HCT116 (cell line): ENCODE results near the gene UNK. TPM values are rescaled to one million over a fixed set of nuclear protein-coding genes. Genes with fewer than 3 reads are reported as not detected.

Experiments used
- ATAC-seq: fragments of 200-7000 bp; cut with Tn5 transposase; 2 replicates; pipeline ENCODE4 v1.9.1; 2020; ENCODE audit warnings: mild to moderate bottlenecking, moderate library complexity
- BruUV-seq: library from RNA; stranded (reverse); fragments of 400-500 nt; replicated peaks from 2 replicates; lab custom pipeline; 2021; lab: Mats Ljungman, UMichigan
- CTCF ChIA-PET: fragments of 300-600 bp; sonication (Branson Sonifier 250); formaldehyde crosslinking; loops from one replicate; lab custom pipeline; 2021; ENCODE audit warnings: antibody characterized with exemption; lab: Charles Lee
- POLR2A ChIA-PET: fragments of 300-600, 350-600 bp; sonication (Branson Sonifier 250); formaldehyde crosslinking; loops from one replicate; lab custom pipeline; 2021; ENCODE audit warnings: antibody characterized with exemption; lab: Charles Lee
- RAD21 ChIA-PET, 2 experiments: fragments of 300-600 bp; sonication (Branson Sonifier 250); formaldehyde crosslinking; loops; one replicate each; lab custom pipeline; 2023; ENCODE audit warnings: low total read pairs in 2 of 2; ENCODE audit not compliant: uncharacterized antibody in 2 of 2, unreplicated experiment in 2 of 2, low non-redundant PET in 1 of 2; lab: Charles Lee
- DNase-seq: peaks from one replicate; pipeline ENCODE4 v3.0.0-alpha.2; 2010; ENCODE audit warnings: low read depth, low spot score
- H2AFZ ChIP-seq: fragments of 200-600 bp; shearing (Covaris generic), sonication (generic); 2 replicates; pipeline ENCODE4 v1.6.1; 2017; ENCODE audit warnings: low read depth, mixed run types, mixed read lengths, antibody characterized with exemption, low read length; ENCODE audit not compliant: poor library complexity, severe bottlenecking
- H3K27ac ChIP-seq: 2 replicates; pipeline ENCODE4 v1.5.1; 2012; ENCODE audit warnings: low read depth, low read length
- H3K27me3 ChIP-seq: fragments of 200-600 bp; sonication (generic); 2 replicates; pipeline ENCODE4 v1.6.1; 2016; ENCODE audit warnings: mixed run types, low read length, mixed read lengths; ENCODE audit not compliant: insufficient read depth
- H3K36me3 ChIP-seq, 2 experiments: fragments of 200-500 bp in 1 of 2; fragments of 200-600 bp in 1 of 2; sonication (Bioruptor generic) in 1 of 2; sonication (generic) in 1 of 2; 2 replicates each; pipeline versions ENCODE4 v1.5.1 to v1.6.1; 2014 to 2016; ENCODE audit warnings: low read length in 2 of 2, inconsistent platforms in 1 of 2, mixed read lengths in 1 of 2, mixed run types in 1 of 2; ENCODE audit not compliant: insufficient read depth in 2 of 2, control insufficient read depth in 1 of 2
- H3K4me1 ChIP-seq, 2 experiments: fragments of 200-600 bp in 1 of 2; sonication (generic) in 1 of 2; 2 replicates each; pipeline versions ENCODE4 v1.5.1 to v1.6.1; 2012 to 2017; ENCODE audit warnings: low read length in 2 of 2, inconsistent platforms in 1 of 2, mild to moderate bottlenecking in 1 of 2, mixed read lengths in 1 of 2, mixed run types in 1 of 2, moderate library complexity in 1 of 2; ENCODE audit not compliant: insufficient read depth in 2 of 2, control insufficient read depth in 1 of 2
- H3K4me2 ChIP-seq: fragments of 200-600 bp; sonication (generic); 2 replicates; pipeline ENCODE4 v1.6.1; 2017; ENCODE audit warnings: mixed run types, low read length, mixed read lengths
- H3K4me3 ChIP-seq, 2 experiments: fragments of 200-600 bp in 1 of 2; sonication (generic) in 1 of 2; replicated peaks in 1 of 2; 2 replicates each; pipeline ENCODE4 v1.5.1; 2011 to 2016; ENCODE audit warnings: low read length in 2 of 2, control low read depth in 1 of 2, low read depth in 1 of 2, mild to moderate bottlenecking in 1 of 2, mixed read lengths in 1 of 2, mixed run types in 1 of 2
- H3K79me2 ChIP-seq: fragments of 200-600 bp; sonication (generic); 2 replicates; pipeline ENCODE4 v1.6.1; 2017; ENCODE audit warnings: mild to moderate bottlenecking, mixed run types, low read length, moderate library complexity, mixed read lengths; ENCODE audit not compliant: insufficient read depth
- H3K9ac ChIP-seq: fragments of 200-600 bp; sonication (generic); 2 replicates; pipeline ENCODE4 v1.6.1; 2016; ENCODE audit warnings: low read length, mixed read lengths
- H3K9me2 ChIP-seq: fragments of 200-600 bp; sonication (generic), shearing (Covaris generic); 2 replicates; pipeline ENCODE4 v1.6.1; 2017; ENCODE audit warnings: mixed run types, mild to moderate bottlenecking, moderate library complexity; ENCODE audit not compliant: insufficient read depth
- H3K9me3 ChIP-seq, 2 experiments: fragments of 200-500 bp in 1 of 2; fragments of 200-600 bp in 1 of 2; sonication (Bioruptor generic) in 1 of 2; sonication (generic) in 1 of 2; 2 replicates each; pipeline ENCODE4 v1.6.1; 2014 to 2017; ENCODE audit warnings: low read length in 2 of 2, mixed read lengths in 2 of 2, inconsistent platforms in 1 of 2, low read depth in 1 of 2, mild to moderate bottlenecking in 1 of 2, mixed run types in 1 of 2, moderate library complexity in 1 of 2; ENCODE audit not compliant: control insufficient read depth in 1 of 2, insufficient read depth in 1 of 2
- H4K20me1 ChIP-seq: fragments of 200-600 bp; sonication (generic), shearing (Covaris generic); 2 replicates; pipeline ENCODE4 v1.6.1; 2017; ENCODE audit warnings: mixed run types, mild to moderate bottlenecking, moderate library complexity; ENCODE audit not compliant: insufficient read depth
- FOSL1 ChIP-seq: IDR thresholded peaks from 2 replicates; pipeline ENCODE4 v1.6.1; 2012; ENCODE audit warnings: low read depth
- RAD21 ChIP-seq: IDR thresholded peaks from 2 replicates; pipeline ENCODE4 v1.6.1; 2012; ENCODE audit warnings: low read depth, mild to moderate bottlenecking
- SIN3A ChIP-seq: IDR thresholded peaks from 2 replicates; pipeline ENCODE4 v1.6.1; 2012; ENCODE audit warnings: low read depth
- SRF ChIP-seq: IDR thresholded peaks from 2 replicates; pipeline ENCODE4 v1.6.1; 2012; ENCODE audit warnings: low read depth
- ZFX ChIP-seq: fragments of 450-650 bp; IDR thresholded peaks from 2 replicates; pipeline ENCODE4 v1.6.1; 2017
- intact Hi-C: fragments of 100-400 bp; cut with micrococcal nuclease; formaldehyde crosslinking; loops from 2 replicates; pipeline ENCODE4 v1.10.0; 2022
- total RNA-seq: library from RNA; stranded (reverse); gene quantifications from one replicate; pipeline ENCODE4 v1.2.1, GENCODE V29; 2021; ENCODE audit not compliant: unreplicated experiment
- TF ChIP-seq, protein P1 (sequence below): IDR thresholded peaks from 2 replicates; pipeline ENCODE4 v1.6.1; 2012
- TF ChIP-seq, protein P2 (sequence below), 3 experiments: fragments of 200-600 bp in 1 of 3; sonication (generic) in 1 of 3; IDR thresholded peaks in 2 of 3; conservative IDR thresholded peaks in 1 of 3; 2 replicates each; pipeline ENCODE4 v1.5.1; 2012 to 2017; ENCODE audit warnings: low read depth in 2 of 3, low read length in 2 of 3, antibody characterized with exemption in 1 of 3, borderline replicate concordance in 1 of 3, control low read depth in 1 of 3, mild to moderate bottlenecking in 1 of 3, mixed read lengths in 1 of 3, mixed run types in 1 of 3, moderate library complexity in 1 of 3; ENCODE audit not compliant: insufficient read depth in 1 of 3

UNK gene
- total RNA-seq, 1 experiment from 2014 or later, result 40.6 TPM

DNA sequence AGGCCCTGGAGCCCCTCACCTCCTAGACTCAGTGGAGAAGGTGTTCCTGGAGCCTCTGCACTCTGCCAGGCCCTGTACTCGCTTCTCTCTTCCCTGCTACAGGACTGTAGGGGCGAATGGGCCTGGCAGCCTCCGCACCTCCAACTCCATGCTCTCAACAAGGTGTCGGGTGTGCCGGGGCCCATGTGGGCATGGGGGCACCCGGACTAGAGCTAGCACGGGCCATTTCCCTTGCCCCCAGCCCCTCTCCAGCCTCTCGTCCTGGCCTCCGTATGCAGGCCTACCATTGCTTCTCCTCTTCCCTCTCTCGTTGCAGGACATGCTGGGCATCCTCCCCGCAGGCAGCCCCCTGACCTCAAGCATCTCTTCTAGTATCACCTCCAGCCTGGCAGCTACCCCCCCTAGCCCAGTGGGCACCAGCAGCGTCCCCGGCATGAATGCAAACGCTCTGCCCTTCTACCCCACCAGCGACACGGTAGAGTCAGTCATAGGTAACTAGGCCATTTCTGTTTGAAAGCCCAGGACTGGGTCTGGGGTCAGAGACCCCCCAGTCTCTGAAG lies 33.8 kb downstream of the UNK start:
- Histone ChIP-seq H3K27ac (no peak overlapping the region), H4K20me1 (no peaks in the 10 kb centered on the region), H3K27me3 (no peaks in the 10 kb centered on the region), H3K4me2 (no peak overlapping the region), H3K9me3 (no peaks in the 10 kb centered on the region), H3K9ac (no peak overlapping the region), H3K4me1 (peaks cover 0 to 5% of the 10 kb centered on the region in 2 experiments; a peak in 1 of 4 replicates), H3K36me3 (peaks cover 18 to 32% of the 10 kb centered on the region in 2 experiments; a peak in 3 of 4 replicates), H3K9me2 (no peaks in the 10 kb centered on the region), H3K4me3 (no peak overlapping the region), H3K79me2 (no peaks in the 10 kb centered on the region), H2AFZ (no peak overlapping the region)
- ChIA-PET RAD21 (no interaction called here), CTCF (no interaction called here), POLR2A (interaction anchor here (0.6 to 1.4 kb wide), 3 partner anchors 35 to 42 kb away, joined by 3 to 5 read pairs (median 3); no protein-coding TSS in a partner anchor)
- TF ChIP-seq SRF (no peak), FOSL1 (no peak)
- intact Hi-C loops, result no loop called here
- DNase-seq, result no peak
- no TSS peak for BruUV-seq
- no peak for ATAC-seq

DNA sequence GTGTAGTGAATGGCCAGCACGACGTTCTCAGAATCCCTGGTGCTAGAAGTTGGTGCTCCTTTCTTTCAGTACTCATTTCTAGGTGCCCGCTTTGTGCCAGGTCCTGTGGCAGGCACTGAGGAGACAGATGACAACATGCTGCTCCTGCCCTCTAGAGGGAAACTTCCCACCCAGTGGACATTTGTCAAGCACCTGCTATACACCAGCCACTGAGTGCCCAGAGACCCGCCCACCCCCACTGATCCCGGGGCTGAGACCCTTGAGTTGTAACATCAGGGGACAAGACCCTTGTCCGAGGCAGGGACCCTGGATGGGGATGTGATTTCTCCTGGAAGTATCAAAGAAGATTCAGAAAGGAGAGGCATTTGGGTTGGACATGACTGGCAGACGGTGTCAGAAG lies 34.5 kb downstream of the UNK start:
- CTCF ChIA-PET, result no interaction called here
- DNase-seq (no peak), ATAC-seq (peak; percentile 59)
- Histone ChIP-seq H3K9me2 (no peaks in the 10 kb centered on the region), H3K27ac (no peak overlapping the region), H2AFZ (no peak overlapping the region), H3K4me3 (no peak overlapping the region), H3K4me2 (no peak overlapping the region), H3K79me2 (no peaks in the 10 kb centered on the region), H3K27me3 (no peaks in the 10 kb centered on the region), H3K9ac (no peak overlapping the region), H3K9me3 (no peaks in the 10 kb centered on the region), H3K36me3 (peaks cover 18 to 35% of the 10 kb centered on the region in 2 experiments; a peak in 3 of 4 replicates), H4K20me1 (no peaks in the 10 kb centered on the region), H3K4me1 (peaks cover 0 to 5% of the 10 kb centered on the region in 2 experiments; a peak in 1 of 4 replicates)
- POLR2A ChIA-PET, result interaction anchor here (0.6 to 1.4 kb wide), 2 partner anchors 36 to 39 kb away, joined by 3 to 5 read pairs; no protein-coding TSS in a partner anchor
- TF ChIP-seq SIN3A (no peak), ZFX (no peak), RAD21 (peak; percentile 52)
- TF ChIP-seq, protein P1, sequence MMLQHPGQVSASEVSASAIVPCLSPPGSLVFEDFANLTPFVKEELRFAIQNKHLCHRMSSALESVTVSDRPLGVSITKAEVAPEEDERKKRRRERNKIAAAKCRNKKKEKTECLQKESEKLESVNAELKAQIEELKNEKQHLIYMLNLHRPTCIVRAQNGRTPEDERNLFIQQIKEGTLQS, result no peak
- TF ChIP-seq, protein P2, sequence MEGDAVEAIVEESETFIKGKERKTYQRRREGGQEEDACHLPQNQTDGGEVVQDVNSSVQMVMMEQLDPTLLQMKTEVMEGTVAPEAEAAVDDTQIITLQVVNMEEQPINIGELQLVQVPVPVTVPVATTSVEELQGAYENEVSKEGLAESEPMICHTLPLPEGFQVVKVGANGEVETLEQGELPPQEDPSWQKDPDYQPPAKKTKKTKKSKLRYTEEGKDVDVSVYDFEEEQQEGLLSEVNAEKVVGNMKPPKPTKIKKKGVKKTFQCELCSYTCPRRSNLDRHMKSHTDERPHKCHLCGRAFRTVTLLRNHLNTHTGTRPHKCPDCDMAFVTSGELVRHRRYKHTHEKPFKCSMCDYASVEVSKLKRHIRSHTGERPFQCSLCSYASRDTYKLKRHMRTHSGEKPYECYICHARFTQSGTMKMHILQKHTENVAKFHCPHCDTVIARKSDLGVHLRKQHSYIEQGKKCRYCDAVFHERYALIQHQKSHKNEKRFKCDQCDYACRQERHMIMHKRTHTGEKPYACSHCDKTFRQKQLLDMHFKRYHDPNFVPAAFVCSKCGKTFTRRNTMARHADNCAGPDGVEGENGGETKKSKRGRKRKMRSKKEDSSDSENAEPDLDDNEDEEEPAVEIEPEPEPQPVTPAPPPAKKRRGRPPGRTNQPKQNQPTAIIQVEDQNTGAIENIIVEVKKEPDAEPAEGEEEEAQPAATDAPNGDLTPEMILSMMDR (IDR thresholded peaks at IDR 0.05 in 2 of 3, conservative IDR thresholded peaks at IDR 0.05 in 1 of 3; ENCODE audit: borderline replicate concordance in 1 of 3, insufficient read depth in 1 of 3, low read depth in 2 of 3, low read length in 2 of 3), result 0 out of 6 replicates have a peak, but pooled peaks of 1 of the 3 experiments have one; percentile 15
- RAD21 ChIA-PET, result no interaction called here
- intact Hi-C loops, result no loop called here
- BruUV-seq, result no TSS peak
